GM23248 (cell line): ENCODE results near the gene NEK4. TPM values are rescaled to one million over a fixed set of nuclear protein-coding genes. Genes with fewer than 3 reads are reported as not detected.

Experiments used
- DNase-seq: peaks from one replicate; pipeline ENCODE4 v3.0.0-alpha.2; 2015
- H2AFZ ChIP-seq: fragments of 200-600 bp; sonication (generic); 2 replicates; pipeline ENCODE4 v1.6.1; 2016; ENCODE audit warnings: antibody characterized with exemption
- H3F3A ChIP-seq: fragments of 200-600 bp; sonication (generic); 2 replicates; pipeline ENCODE4 v1.6.1; 2016; ENCODE audit warnings: mild to moderate bottlenecking, antibody characterized with exemption, mixed run types; ENCODE audit not compliant: insufficient read depth
- H3K27ac ChIP-seq: fragments of 200-600 bp; sonication (generic); 2 replicates; pipeline ENCODE4 v1.5.1; 2016; ENCODE audit warnings: mild to moderate bottlenecking
- H3K27me3 ChIP-seq: fragments of 200-600 bp; sonication (generic); replicated peaks from 2 replicates; pipeline ENCODE4 v1.6.1; 2016; ENCODE audit warnings: mild to moderate bottlenecking; ENCODE audit not compliant: insufficient read depth
- H3K36me3 ChIP-seq: fragments of 200-600 bp; sonication (generic); 2 replicates; pipeline ENCODE4 v1.6.1; 2016; ENCODE audit warnings: low read depth, mild to moderate bottlenecking
- H3K4me1 ChIP-seq: fragments of 200-600 bp; sonication (generic); 2 replicates; pipeline ENCODE4 v1.6.1; 2016; ENCODE audit warnings: mild to moderate bottlenecking; ENCODE audit not compliant: insufficient read depth
- H3K4me2 ChIP-seq: fragments of 200-600 bp; sonication (generic); one replicate; pipeline ENCODE4 v1.6.1; 2016; ENCODE audit warnings: mild to moderate bottlenecking; ENCODE audit not compliant: unreplicated experiment
- H3K4me3 ChIP-seq: fragments of 200-600 bp; sonication (generic); 2 replicates; pipeline ENCODE4 v1.5.1; 2016; ENCODE audit warnings: mild to moderate bottlenecking
- H3K79me2 ChIP-seq: fragments of 200-600 bp; sonication (generic); 2 replicates; pipeline ENCODE4 v1.6.1; 2016; ENCODE audit warnings: mild to moderate bottlenecking; ENCODE audit not compliant: insufficient read depth
- H3K9ac ChIP-seq: fragments of 200-600 bp; sonication (generic); 2 replicates; pipeline ENCODE4 v1.6.1; 2016; ENCODE audit warnings: mild to moderate bottlenecking
- H3K9me2 ChIP-seq: fragments of 200-600 bp; sonication (generic); 2 replicates; pipeline ENCODE4 v1.6.1; 2016; ENCODE audit warnings: mixed run types, mild to moderate bottlenecking, moderate library complexity; ENCODE audit not compliant: insufficient read depth
- H3K9me3 ChIP-seq: fragments of 200-600 bp; sonication (generic); one replicate; pipeline ENCODE4 v1.6.1; 2017; ENCODE audit warnings: low read depth
- H4K20me1 ChIP-seq: fragments of 200-600 bp; sonication (generic); 2 replicates; pipeline ENCODE4 v1.6.0; 2016; ENCODE audit not compliant: insufficient read depth
- EZH2 ChIP-seq: fragments of 200-600 bp; sonication (generic); IDR thresholded peaks from 2 replicates; pipeline ENCODE4 v1.6.1; 2018; ENCODE audit warnings: antibody characterized with exemption, mild to moderate bottlenecking; ENCODE audit not compliant: insufficient read depth, poor library complexity, severe bottlenecking
- EZH2phosphoT487 ChIP-seq: fragments of 200-600 bp; sonication (generic); IDR thresholded peaks from 2 replicates; pipeline ENCODE4 v1.6.1; 2018; ENCODE audit warnings: antibody characterized with exemption, moderate library complexity, mild to moderate bottlenecking, low read depth; ENCODE audit not compliant: insufficient read depth
- WGBS, 2 experiments: methylation state at CpG; one replicate each; pipeline ENCODE4 v1.1.6; 2015 to 2017; ENCODE audit warnings: low lambda C conversion rate in 2 of 2, low coverage in 1 of 2; ENCODE audit errors: missing lambda C conversion rate in 2 of 2; 5-methylcytosine and 5-hydroxymethylcytosine counted together
- in situ Hi-C: fragments of 300-500 bp; cut with MboI; formaldehyde crosslinking; loops from 2 replicates; pipeline ENCODE4 v1.15.0; 2020
- polyA plus RNA-seq: library from polyadenylated mRNA; unstranded; fragments of >200 nt; fragmentation: Nextera tagmentation; extraction: Ambion mirVana; gene quantifications from 2 replicates; pipeline ENCODE4 v1.2.1, GENCODE V29; 2016
- total RNA-seq: library from RNA; depleted of rRNA; stranded (reverse); fragments of >200 nt; shearing (Covaris generic); gene quantifications from 2 replicates; pipeline ENCODE4 v1.2.3, GENCODE V29; 2014

NEK4 gene
- total and polyA plus RNA-seq, 2 experiments from 2014 or later, result 8.4 to 15.8 TPM

DNA sequence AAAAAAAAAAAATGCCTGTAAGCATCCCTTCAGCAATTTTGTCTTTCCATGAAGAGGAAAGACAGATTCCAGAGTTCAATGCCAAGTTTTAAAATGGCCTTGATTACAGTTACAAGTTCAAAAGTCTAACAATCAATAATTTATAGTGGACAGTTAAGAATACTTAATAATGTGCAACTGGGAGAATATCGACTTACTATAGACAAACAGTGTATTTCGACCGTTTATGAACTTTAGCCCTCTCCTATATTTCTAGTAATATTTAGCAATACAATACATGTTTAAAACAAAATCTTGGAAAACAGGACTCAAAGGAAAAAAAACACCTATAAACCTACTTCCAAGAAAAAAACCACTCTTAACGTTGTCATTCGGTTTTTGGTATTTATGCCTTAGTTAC is 86.6 kb downstream of the NEK4 start:
- Histone ChIP-seq H3K9ac (peak overlapping the region; percentile 96), H3F3A (peaks cover 33% of the 10 kb centered on the region)
- in situ Hi-C loops, result no loop called here

GRCh38 chr3:52683611-52684010 is 87.1 kb downstream of the NEK4 start:
- H3K4me1 ChIP-seq, result peaks cover 55% of the 10 kb centered on the region
- H3K36me3 ChIP-seq, result peaks cover 34% of the 10 kb centered on the region
- no peak overlapping the region for H3K4me3 ChIP-seq
- no peaks in the 10 kb centered on the region for H3K27me3 ChIP-seq
- no peak for DNase-seq
- no peak overlapping the region for H3K27ac ChIP-seq
- in situ Hi-C loops, result no loop called here
- TF ChIP-seq EZH2 (no peak), EZH2phosphoT487 (no peak)
- H2AFZ ChIP-seq, result no peak overlapping the region
- H4K20me1 ChIP-seq, result no peaks in the 10 kb centered on the region
- peaks cover 95% of the 10 kb centered on the region for H3K79me2 ChIP-seq
- H3K4me2 ChIP-seq, result no peak overlapping the region
- 83 to 84% methylated on average over 6 of the region's 6 CpGs for WGBS, 2 experiments
- peaks cover 27% of the 10 kb centered on the region for H3F3A ChIP-seq
- no peaks in the 10 kb centered on the region for H3K9me2 ChIP-seq
- no peaks in the 10 kb centered on the region for H3K9me3 ChIP-seq
- H3K9ac ChIP-seq, result peak overlapping the region; percentile 96; the same call in 1 of the 2 replicates

More for the DNA sequence above, 86.6 kb downstream of the NEK4 start:
- TF ChIP-seq EZH2phosphoT487, result no peak
- TF ChIP-seq EZH2, result no peak
- Histone ChIP-seq H3K36me3 (peaks cover 34% of the 10 kb centered on the region), H3K9me3 (no peaks in the 10 kb centered on the region), H3K4me1 (peaks cover 50% of the 10 kb centered on the region), H4K20me1 (no peaks in the 10 kb centered on the region), H3K4me3 (peak overlapping the region; percentile 90), H3K9me2 (no peaks in the 10 kb centered on the region), H3K79me2 (peaks cover 95% of the 10 kb centered on the region), H3K4me2 (peak overlapping the region; percentile 98), H3K27ac (peak overlapping the region; percentile 90), H3K27me3 (no peaks in the 10 kb centered on the region), H2AFZ (no peak overlapping the region)
- no peak for DNase-seq
- 41 to 43% methylated on average over 5 of the region's 5 CpGs for WGBS, 2 experiments

- Histone ChIP-seq H2AFZ (no peak overlapping the region), H3K9me3 (no peaks in the 10 kb centered on the region), H3K79me2 (peaks cover 93% of the 10 kb centered on the region), H3F3A (peaks cover 16% of the 10 kb centered on the region), H3K4me2 (peak overlapping the region; percentile 22), H3K36me3 (peaks cover 24% of the 10 kb centered on the region), H3K27me3 (no peaks in the 10 kb centered on the region), H3K4me1 (peaks cover 40% of the 10 kb centered on the region), H3K27ac (peak overlapping the region; percentile 74), H3K9me2 (no peaks in the 10 kb centered on the region), H4K20me1 (no peaks in the 10 kb centered on the region), H3K4me3 (no peak overlapping the region), H3K9ac (peak overlapping the region; percentile 42)
- peak; percentile 91 for DNase-seq
- TF ChIP-seq EZH2phosphoT487, result no peak
- no peak for TF ChIP-seq EZH2
- in situ Hi-C loops, result no loop called here
Measured at GRCh38 chr3:52682016-52682415, 88.7 kb downstream of the NEK4 start.

- Histone ChIP-seq H3F3A (peaks cover 16% of the 10 kb centered on the region), H3K36me3 (peaks cover 23% of the 10 kb centered on the region), H3K9me2 (no peaks in the 10 kb centered on the region), H3K4me1 (peaks cover 37% of the 10 kb centered on the region), H3K4me3 (no peak overlapping the region), H3K4me2 (peak overlapping the region; percentile 22), H3K27me3 (no peaks in the 10 kb centered on the region), H4K20me1 (no peaks in the 10 kb centered on the region), H2AFZ (no peak overlapping the region), H3K9me3 (no peaks in the 10 kb centered on the region), H3K9ac (peak overlapping the region; percentile 42), H3K27ac (peak overlapping the region; percentile 74), H3K79me2 (peaks cover 93% of the 10 kb centered on the region)
- 81 to 86% methylated on average over 3 of the region's 3 CpGs for WGBS, 2 experiments
- TF ChIP-seq EZH2phosphoT487, result no peak
- no peak for TF ChIP-seq EZH2
- DNase-seq, result peak; percentile 23
- in situ Hi-C loops, result no loop called here
Measured at GRCh38 chr3:52681596-52681995, 89.1 kb downstream of the NEK4 start.

- peak; percentile 47 for DNase-seq
- no peak overlapping the region for H2AFZ ChIP-seq
- H3K4me2 ChIP-seq, result no peak overlapping the region
- peaks cover 29% of the 10 kb centered on the region for H3K36me3 ChIP-seq
- H3K9me2 ChIP-seq, result no peaks in the 10 kb centered on the region
- peaks cover 16% of the 10 kb centered on the region for H3F3A ChIP-seq
- no peak overlapping the region for H3K9ac ChIP-seq
- no peaks in the 10 kb centered on the region for H4K20me1 ChIP-seq
- in situ Hi-C loops, result no loop called here
- no peaks in the 10 kb centered on the region for H3K27me3 ChIP-seq
- TF ChIP-seq EZH2phosphoT487, result no peak
- TF ChIP-seq EZH2, result no peak
- no peaks in the 10 kb centered on the region for H3K9me3 ChIP-seq
- WGBS, 2 experiments, result 95 to 100% methylated on average over 1 of the region's 1 CpG
- H3K27ac ChIP-seq, result peak overlapping the region; percentile 48; the same call in 1 of the 2 replicates
- no peak overlapping the region for H3K4me3 ChIP-seq
- peaks cover 37% of the 10 kb centered on the region for H3K4me1 ChIP-seq
- H3K79me2 ChIP-seq, result peaks cover 94% of the 10 kb centered on the region
Measured at GRCh38 chr3:52679811-52680210, 90.9 kb downstream of the NEK4 start.
